Thyroid gland (tissue), 4 donors: Measurements from ENCODE around the gene SCARF2. TPM values are rescaled to one million over a fixed set of nuclear protein-coding genes. Genes with fewer than 3 reads are reported as not detected.

ENCODE experiments used
- DNase-seq, 2 donors: peaks; one replicate each; pipeline ENCODE4 v3.0.0-alpha.2; 2019
- H3K27ac ChIP-seq, 3 donors: fragments of 200-600 bp; sonication (generic); 1 replicate in 2 of 3; 2 replicates in 1 of 3; pipeline ENCODE4 v1.5.1; 2016 to 2019; ENCODE audit warnings: mild to moderate bottlenecking in 1 of 3, moderate library complexity in 1 of 3
- H3K27me3 ChIP-seq: fragments of 200-600 bp; sonication (generic); one replicate; pipeline ENCODE4 v1.5.1; 2019
- H3K36me3 ChIP-seq, 2 donors: fragments of 200-600 bp; sonication (generic); one replicate each; pipeline ENCODE4 v1.5.1; 2016 to 2019
- H3K4me1 ChIP-seq, 2 donors: fragments of 200-600 bp; sonication (generic); one replicate each; pipeline ENCODE4 v1.5.1; 2017 to 2019
- H3K4me3 ChIP-seq, 3 donors: fragments of 200-600 bp; sonication (generic); replicated peaks in 1 of 3; 1 replicate in 2 of 3; 2 replicates in 1 of 3; pipeline ENCODE4 v1.5.1; 2016; ENCODE audit warnings: mild to moderate bottlenecking in 1 of 3
- H3K9me3 ChIP-seq: fragments of 200-600 bp; sonication (generic); one replicate; pipeline ENCODE4 v1.5.1; 2017
- POLR2A ChIP-seq, 2 donors: fragments of 450-650 bp; IDR thresholded peaks; one replicate each; pipeline ENCODE4 v1.6.1; 2017; ENCODE audit warnings: antibody characterized with exemption in 2 of 2, mild to moderate bottlenecking in 2 of 2, moderate library complexity in 1 of 2
- WGBS, 2 donors: methylation state at CpG; one replicate each; pipeline ENCODE4 v1.1.5; 2017; 5-methylcytosine and 5-hydroxymethylcytosine counted together
- intact Hi-C: fragments of 100-400 bp; cut with DNase I; formaldehyde crosslinking; loops from one replicate; pipeline ENCODE4 v1.15.1; 2023
- total RNA-seq, 4 donors: library from RNA; depleted of rRNA; stranded (reverse); fragments of >200 nt; gene quantifications; one replicate each; pipeline ENCODE4 v1.2.3, GENCODE V29; 2016
- TF ChIP-seq, protein P1 (sequence below), 6 experiments: fragments of 200-600 bp in 3 of 6; fragments of 450-650 bp in 3 of 6; sonication (generic) in 3 of 6; IDR thresholded peaks; one replicate each; pipeline ENCODE4 v1.5.1; 2016 to 2019; ENCODE audit warnings: antibody characterized with exemption in 6 of 6, mild to moderate bottlenecking in 2 of 6, inconsistent platforms in 1 of 6, moderate library complexity in 1 of 6

Gene SCARF2
- total RNA-seq, 4 donors from 2014 or later, result 14.4 to 23.1 (median 20.4) TPM

DNA sequence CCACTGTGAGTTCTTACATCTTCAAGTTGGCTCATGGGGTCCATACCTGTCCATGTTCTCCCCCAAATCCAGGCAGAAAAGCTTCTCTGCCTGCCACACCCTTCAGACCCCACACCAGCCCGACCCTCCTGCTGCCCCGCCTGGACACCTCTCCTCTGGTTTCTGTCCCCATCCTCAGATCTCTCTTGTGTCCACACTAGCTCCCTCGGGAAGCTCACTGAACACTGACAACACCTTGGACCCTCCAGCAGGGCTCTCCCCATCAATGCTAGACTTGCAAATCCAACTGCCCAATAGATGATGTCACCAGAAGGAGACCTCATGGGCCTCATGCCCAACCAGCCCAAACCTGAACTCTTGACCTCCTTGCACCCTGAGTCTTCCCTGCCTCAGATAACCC lies 2.9 kb downstream of the SCARF2 start:
- no peak for TF ChIP-seq POLR2A (IDR thresholded peaks at IDR 0.05)
- TF ChIP-seq, protein P1, sequence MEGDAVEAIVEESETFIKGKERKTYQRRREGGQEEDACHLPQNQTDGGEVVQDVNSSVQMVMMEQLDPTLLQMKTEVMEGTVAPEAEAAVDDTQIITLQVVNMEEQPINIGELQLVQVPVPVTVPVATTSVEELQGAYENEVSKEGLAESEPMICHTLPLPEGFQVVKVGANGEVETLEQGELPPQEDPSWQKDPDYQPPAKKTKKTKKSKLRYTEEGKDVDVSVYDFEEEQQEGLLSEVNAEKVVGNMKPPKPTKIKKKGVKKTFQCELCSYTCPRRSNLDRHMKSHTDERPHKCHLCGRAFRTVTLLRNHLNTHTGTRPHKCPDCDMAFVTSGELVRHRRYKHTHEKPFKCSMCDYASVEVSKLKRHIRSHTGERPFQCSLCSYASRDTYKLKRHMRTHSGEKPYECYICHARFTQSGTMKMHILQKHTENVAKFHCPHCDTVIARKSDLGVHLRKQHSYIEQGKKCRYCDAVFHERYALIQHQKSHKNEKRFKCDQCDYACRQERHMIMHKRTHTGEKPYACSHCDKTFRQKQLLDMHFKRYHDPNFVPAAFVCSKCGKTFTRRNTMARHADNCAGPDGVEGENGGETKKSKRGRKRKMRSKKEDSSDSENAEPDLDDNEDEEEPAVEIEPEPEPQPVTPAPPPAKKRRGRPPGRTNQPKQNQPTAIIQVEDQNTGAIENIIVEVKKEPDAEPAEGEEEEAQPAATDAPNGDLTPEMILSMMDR (IDR thresholded peaks at IDR 0.05), result no peak
- Histone ChIP-seq H3K4me3 (no peak overlapping the region), H3K9me3 (no peaks in the 10 kb centered on the region), H3K36me3 (no peaks in the 10 kb centered on the region), H3K27me3 (no peaks in the 10 kb centered on the region), H3K4me1 (peaks cover 43 to 62% of the 10 kb centered on the region in 2 donors), H3K27ac (no peak overlapping the region)
- intact Hi-C loops, result no loop called here
- WGBS, 2 donors, result 90 to 96% methylated on average over 3 of the region's 3 CpGs
- DNase-seq, result no peak

DNA sequence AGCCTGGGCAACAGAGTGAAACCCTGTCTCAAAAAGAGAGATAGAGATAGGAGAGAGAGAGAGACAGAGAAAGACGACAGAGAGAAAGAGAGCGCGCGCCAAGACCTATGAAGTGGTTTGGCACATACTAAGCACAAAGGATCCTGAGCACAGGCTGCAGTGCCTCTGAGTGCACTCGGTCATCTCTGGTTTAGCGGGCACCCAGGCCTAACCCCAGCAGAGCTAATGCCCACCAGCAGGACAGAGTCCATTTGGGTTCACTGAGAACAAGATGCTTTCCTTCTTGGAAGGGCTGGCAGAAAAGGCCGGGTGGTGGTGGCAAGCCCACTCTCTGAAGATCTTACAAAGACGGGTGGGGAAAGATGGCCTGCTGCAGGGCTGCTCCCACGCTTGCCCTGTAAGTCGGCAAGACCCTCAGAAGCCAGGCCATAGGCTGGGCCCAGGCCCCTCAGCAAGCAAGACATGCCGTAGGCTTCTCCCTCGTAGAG lies 3.3 kb downstream of the SCARF2 start:
- 91 to 92% methylated on average over 12 of the region's 12 CpGs for WGBS, 2 donors

DNA sequence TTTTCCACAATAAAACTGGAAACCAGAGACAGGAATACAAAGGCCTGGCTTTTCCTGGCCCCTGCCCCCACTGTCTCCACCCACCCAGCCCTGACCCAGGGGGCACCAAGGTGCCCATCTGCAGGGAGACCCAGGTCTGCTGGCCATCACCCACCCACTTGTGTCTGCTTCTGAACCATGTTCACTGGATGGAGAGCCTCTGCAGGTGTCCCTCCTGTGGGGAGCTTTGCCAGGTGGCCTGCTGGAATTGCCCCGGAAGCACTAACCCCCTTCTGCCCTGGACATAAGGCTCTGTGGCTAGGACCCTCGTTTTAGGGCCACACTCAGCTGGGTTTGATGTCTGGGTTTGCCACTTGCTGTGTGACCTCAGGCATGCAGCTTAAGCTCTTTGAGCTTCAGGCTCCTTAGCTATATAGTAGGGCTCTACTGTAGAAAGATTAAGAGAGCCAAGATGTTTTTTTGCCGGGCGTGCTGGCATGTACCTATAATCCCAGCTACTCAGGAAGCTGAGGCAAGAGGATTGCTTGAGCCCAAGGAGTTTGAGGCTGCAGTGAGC lies 3.9 kb downstream of the SCARF2 start:
- 81 to 86% methylated on average over 4 of the region's 4 CpGs for WGBS, 2 donors
- intact Hi-C loops, result no loop called here
- Histone ChIP-seq H3K27ac (no peak overlapping the region), H3K27me3 (no peaks in the 10 kb centered on the region), H3K9me3 (no peaks in the 10 kb centered on the region), H3K4me3 (no peak overlapping the region), H3K36me3 (no peaks in the 10 kb centered on the region), H3K4me1 (peaks cover 41 to 57% of the 10 kb centered on the region in 2 donors)
- no peak for DNase-seq
- TF ChIP-seq, protein P1 (IDR thresholded peaks at IDR 0.05), result no peak
- TF ChIP-seq POLR2A (IDR thresholded peaks at IDR 0.05), result no peak

More for the DNA sequence above, 3.3 kb downstream of the SCARF2 start:
- Histone ChIP-seq H3K27me3 (no peaks in the 10 kb centered on the region), H3K36me3 (no peaks in the 10 kb centered on the region), H3K4me1 (peaks cover 43 to 62% of the 10 kb centered on the region in 2 donors), H3K4me3 (no peak overlapping the region), H3K9me3 (no peaks in the 10 kb centered on the region), H3K27ac (no peak overlapping the region)
- TF ChIP-seq, protein P1 (IDR thresholded peaks at IDR 0.05), result no peak
- no peak for TF ChIP-seq POLR2A (IDR thresholded peaks at IDR 0.05)
- no peak for DNase-seq
- intact Hi-C loops, result no loop called here

DNA sequence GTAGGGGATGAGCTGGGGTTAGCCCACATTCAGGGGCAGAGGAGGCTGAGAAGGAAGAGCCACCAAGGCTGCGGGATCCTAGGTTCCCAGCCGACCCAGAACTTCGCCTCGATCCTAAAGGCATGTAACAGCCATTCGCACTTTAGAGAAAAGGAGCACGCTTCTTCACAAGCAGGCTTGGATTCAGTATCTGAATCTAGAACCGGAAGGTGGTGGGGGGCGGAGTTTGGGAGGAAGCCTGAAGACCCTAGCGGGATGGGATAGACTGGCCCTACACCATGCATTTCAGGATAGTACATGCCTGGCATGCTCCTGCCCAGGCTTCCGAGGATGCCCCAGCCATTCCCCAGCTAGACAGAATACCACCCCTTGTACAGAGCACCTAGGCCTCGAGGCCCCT lies 4.4 kb downstream of the SCARF2 start:
- no peak for TF ChIP-seq POLR2A (IDR thresholded peaks at IDR 0.05)
- TF ChIP-seq, protein P1 (IDR thresholded peaks at IDR 0.05), result no peak
- DNase-seq, result no peak
- Histone ChIP-seq H3K27ac (no peak overlapping the region), H3K9me3 (no peaks in the 10 kb centered on the region), H3K36me3 (no peaks in the 10 kb centered on the region), H3K4me3 (no peak overlapping the region), H3K27me3 (no peaks in the 10 kb centered on the region), H3K4me1 (peaks cover 36 to 52% of the 10 kb centered on the region in 2 donors)
- 87 to 95% methylated on average over 11 of the region's 11 CpGs for WGBS, 2 donors
- intact Hi-C loops, result no loop called here

DNA sequence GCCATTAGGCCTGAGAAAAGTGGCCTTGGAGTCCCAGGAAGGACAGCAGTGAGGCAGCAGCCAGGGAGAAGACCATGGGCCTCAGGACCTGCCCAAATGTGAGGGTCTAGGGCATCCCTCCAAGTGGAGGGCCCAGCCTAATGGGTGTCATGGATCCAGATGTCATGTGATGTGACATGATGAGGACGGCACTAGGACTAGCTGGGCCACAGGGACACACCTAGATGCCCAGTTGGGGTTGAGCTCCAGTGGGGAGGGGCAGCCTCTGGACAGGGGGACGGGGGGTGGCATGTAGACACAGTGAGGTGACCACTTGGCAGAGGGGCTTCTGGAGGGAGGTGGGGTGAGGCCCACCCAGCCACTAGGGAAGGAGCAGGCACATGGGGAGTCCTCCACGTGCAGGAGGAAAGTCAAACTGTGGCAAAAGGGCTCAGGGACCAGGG lies 5.4 kb downstream of the SCARF2 start:
- Histone ChIP-seq H3K27ac (no peak overlapping the region), H3K27me3 (no peaks in the 10 kb centered on the region), H3K4me1 (peaks cover 34 to 49% of the 10 kb centered on the region in 2 donors), H3K9me3 (no peaks in the 10 kb centered on the region), H3K4me3 (no peak overlapping the region), H3K36me3 (no peaks in the 10 kb centered on the region)
- intact Hi-C loops, result no loop called here
- 83 to 90% methylated on average over 3 of the region's 3 CpGs for WGBS, 2 donors
- no peak for TF ChIP-seq POLR2A (IDR thresholded peaks at IDR 0.05)
- TF ChIP-seq, protein P1 (IDR thresholded peaks at IDR 0.05), result no peak
- DNase-seq, result no peak
